NCI-H460 (cell line): Measurements from ENCODE around the gene AFF2. TPM values are rescaled to one million over a fixed set of nuclear protein-coding genes. Genes with fewer than 3 reads are reported as not detected.

ENCODE experiments used
- DNase-seq: peaks from one replicate; pipeline ENCODE4 v3.0.0-alpha.2; 2016; ENCODE audit warnings: low read depth; ENCODE audit errors: extremely low read depth
- polyA plus RNA-seq: library from polyadenylated mRNA; depleted of rRNA; stranded (reverse); fragments of >200 nt; gene quantifications from 2 replicates; pipeline ENCODE4 v1.2.3, GENCODE V29; 2014; cell fraction: nucleus; rRNA removed
- total RNA-seq: library from RNA; depleted of rRNA; stranded (reverse); fragments of >200 nt; shearing (Covaris generic); gene quantifications from 2 replicates; pipeline ENCODE4 v1.2.3, GENCODE V29; 2014; rRNA removed

AFF2 gene
- not detected in 2 replicates for total RNA-seq
- not detected in 2 replicates for polyA plus RNA-seq

GRCh38 chrX:148500423-148501385 is at the start of gene AFF2:
Gene AFF2, plus strand, starts transcription at chrX:148500617. Its CDS starts 481 bp downstream, at chrX:148501098.
- DNase-seq, result no peak

GRCh38 chrX:148457279-148457678 is 43.1 kb upstream of the AFF2 start:
- no peak for DNase-seq

GRCh38 chrX:148459343-148459742 is 41.1 kb upstream of the AFF2 start:
- DNase-seq, result no peak

GRCh38 chrX:148466292-148466691 is 34.1 kb upstream of the AFF2 start:
- no peak for DNase-seq

GRCh38 chrX:148470324-148470723 is 30.1 kb upstream of the AFF2 start:
- DNase-seq, result no peak

GRCh38 chrX:148474030-148474429 is 26.4 kb upstream of the AFF2 start:
- no peak for DNase-seq

GRCh38 chrX:148492057-148492456 is 8.4 kb upstream of the AFF2 start:
- no peak for DNase-seq

- DNase-seq, result no peak
Measured at GRCh38 chrX:148495176-148495575, 5.2 kb upstream of the AFF2 start.

GRCh38 chrX:148498067-148498466 is 2.4 kb upstream of the AFF2 start:
- no peak for DNase-seq

- no peak for DNase-seq
Measured at GRCh38 chrX:148499638-148500422, 587 bp upstream of the AFF2 start.

GRCh38 chrX:148501386-148502066 is 1.1 kb downstream of the AFF2 start:
- DNase-seq, result no peak

- DNase-seq, result no peak
Measured at GRCh38 chrX:148504506-148504905, 4.1 kb downstream of the AFF2 start.

- DNase-seq, result no peak
Measured at GRCh38 chrX:148507418-148507817, 7.0 kb downstream of the AFF2 start.

- DNase-seq, result no peak
Measured at GRCh38 chrX:148512453-148512852, 12.0 kb downstream of the AFF2 start.

GRCh38 chrX:148513661-148514060 is 13.2 kb downstream of the AFF2 start:
- no peak for DNase-seq

- DNase-seq, result no peak
Measured at GRCh38 chrX:148517176-148517575, 16.8 kb downstream of the AFF2 start.

- no peak for DNase-seq
Measured at GRCh38 chrX:148522006-148522405, 21.6 kb downstream of the AFF2 start.

- no peak for DNase-seq
Measured at GRCh38 chrX:148523303-148524080, 23.1 kb downstream of the AFF2 start.

GRCh38 chrX:148530464-148531077 is 30.2 kb downstream of the AFF2 start:
- peak; percentile 0 for DNase-seq

GRCh38 chrX:148534291-148534690 is 33.9 kb downstream of the AFF2 start:
- DNase-seq, result no peak
